ENCODE data around the gene AP1B1. TPM values are rescaled to one million over a fixed set of nuclear protein-coding genes. Genes with fewer than 3 reads are reported as not detected.
A peak's percentile ranks its signal among the peaks of the same experiment; 100 is the strongest.

The AP1B1 gene
- total RNA-seq, 1 experiment from 2014 or later: 65.6 TPM

DNA sequence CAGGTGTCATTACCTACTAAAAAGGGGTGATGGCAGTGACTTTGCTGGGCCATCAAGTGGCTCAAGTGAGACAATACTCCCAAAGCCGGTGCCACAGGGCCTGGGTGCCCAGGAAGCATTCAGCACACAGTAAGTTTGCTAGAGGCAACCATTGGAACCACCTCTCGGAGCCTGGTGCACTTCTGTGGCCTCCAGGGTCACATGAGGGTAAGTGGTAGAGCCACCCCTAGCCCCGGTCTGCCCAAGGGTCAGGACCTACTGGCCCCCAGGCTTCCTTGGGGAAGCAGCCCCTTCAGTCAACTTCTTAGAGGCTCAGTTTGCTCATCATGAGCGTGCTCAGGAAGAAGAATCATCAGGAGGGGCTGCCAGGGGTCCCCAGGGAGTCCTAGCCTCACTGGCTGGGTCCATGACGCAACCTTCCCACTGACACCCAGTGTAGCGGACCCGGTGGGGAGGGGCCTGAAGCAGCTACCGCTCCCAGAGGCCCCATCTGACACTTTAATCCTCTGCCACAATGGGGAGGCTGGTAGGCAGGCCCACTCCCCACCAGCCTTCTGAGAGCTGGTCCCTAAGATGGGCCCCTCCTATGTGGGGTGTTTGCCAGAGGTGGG, 55.4 kb downstream of the AP1B1 start:
- DNase-seq (ENCODE audit: low read depth): no peak

DNA sequence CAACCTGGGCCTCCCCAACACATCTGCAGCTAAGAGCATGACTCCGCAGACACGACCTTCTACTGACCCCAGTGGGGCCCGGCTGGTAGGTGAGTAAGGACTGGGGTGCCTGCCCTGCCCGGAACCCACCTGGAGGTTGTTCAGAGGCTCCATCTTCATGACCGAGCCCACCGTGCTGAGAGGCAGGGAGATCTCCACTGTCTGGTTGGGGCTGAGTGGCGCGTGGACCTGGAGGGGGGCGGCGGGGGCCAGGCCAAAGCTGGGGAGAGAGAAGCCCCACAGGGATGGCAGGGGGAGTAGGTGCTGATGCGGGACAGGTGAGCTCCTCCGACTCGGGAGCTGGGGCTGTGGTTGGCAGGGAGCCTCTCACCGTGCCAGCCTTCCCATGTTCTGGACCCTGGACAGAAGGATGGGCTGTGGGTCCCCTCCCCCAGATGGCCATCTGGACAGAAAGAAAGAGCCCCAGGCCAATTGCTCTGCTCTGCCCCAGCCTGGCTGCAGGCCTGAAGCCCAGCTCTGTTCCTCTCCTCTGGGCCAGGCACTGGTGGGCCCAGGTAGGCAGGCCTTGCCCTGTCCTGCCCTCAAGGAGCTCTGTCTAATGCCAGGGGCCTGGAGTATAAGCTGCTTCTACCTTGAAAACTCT, 56.6 kb downstream of the AP1B1 start:
- no peak for DNase-seq (ENCODE audit: low read depth)

DNA sequence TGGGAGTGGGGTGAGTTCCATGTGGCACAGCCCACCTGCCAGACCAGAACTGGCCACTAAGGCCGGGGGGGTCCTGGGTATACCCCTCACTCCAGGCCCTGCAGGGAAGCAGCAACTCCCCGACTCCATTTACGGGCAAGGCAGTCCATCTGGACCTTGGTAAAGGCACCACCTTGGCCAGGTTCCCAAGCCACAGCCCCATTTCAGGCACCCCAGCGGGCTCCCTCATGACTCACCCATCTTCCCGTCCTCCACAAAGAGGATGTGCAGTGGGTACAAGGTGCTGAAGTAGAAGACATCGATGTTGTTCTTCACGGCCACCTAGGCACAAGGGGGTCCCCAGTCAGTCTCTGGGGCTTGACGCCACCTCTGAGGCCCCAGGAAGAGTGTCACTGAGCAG, 57.2 kb downstream of the AP1B1 start:
- DNase-seq (ENCODE audit: low read depth): peak; percentile 59

DNA sequence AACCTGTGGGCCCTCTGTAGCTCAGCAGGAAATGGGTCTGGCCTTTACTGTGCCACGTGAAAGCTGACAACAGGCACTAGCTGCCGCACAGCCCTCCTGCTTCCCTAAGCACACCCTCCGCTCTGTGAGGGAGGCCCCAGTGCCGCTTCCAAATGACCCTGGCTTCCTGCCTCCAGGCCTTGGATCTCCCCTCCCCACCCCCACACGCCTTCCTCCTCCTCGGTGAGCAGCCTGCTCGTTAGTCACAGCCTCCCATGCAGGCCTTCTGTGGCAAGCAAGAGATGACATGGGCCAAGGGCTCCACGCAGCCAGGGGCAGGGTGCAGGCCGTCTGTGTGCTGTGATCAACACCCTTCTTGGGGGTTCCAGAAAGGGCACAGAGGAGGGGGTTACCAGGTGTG, 57.6 kb downstream of the AP1B1 start:
- DNase-seq (ENCODE audit: low read depth): peak; percentile 68

DNA sequence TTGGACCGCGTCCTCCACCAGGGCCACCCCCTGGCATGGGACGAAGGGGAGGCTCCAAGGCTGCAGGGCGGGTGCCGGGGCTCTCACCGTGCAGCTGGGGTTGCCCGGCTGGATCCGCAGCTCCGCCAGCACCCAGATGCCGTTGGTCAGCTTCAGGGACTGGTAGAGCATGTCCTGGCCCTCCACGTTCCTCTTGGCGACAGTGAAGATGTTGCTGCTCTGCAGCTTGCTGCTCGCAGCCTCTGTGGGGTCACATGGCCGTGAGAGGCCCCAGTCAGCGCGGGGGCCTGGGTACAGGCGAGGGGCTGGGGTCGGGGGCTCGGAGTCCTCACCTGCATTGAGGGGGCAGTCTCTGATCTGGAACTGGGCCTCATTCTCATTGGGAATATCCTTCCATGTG, 58.1 kb downstream of the AP1B1 start:
- no peak for DNase-seq (ENCODE audit: low read depth)

DNA sequence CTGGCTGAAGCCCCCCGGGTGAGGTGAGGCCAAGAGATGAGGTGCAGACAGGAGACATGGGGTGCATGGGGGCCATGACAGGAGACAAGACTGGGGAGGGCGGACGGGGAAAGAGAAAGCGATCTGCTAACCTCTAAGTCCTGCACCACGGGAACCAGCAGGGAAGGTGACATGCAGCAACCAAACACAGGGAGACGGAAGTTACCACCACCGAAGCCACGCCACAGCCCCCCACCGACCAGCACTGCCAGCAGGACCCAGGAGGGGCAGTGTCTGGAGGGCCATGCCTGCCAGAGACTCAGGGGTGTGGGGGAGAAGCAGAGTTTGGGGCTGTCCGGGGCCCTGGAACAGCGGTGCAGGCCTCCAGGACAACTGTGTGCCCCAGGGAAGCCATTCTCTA, 58.8 kb downstream of the AP1B1 start:
- DNase-seq (ENCODE audit: low read depth): no peak

DNA sequence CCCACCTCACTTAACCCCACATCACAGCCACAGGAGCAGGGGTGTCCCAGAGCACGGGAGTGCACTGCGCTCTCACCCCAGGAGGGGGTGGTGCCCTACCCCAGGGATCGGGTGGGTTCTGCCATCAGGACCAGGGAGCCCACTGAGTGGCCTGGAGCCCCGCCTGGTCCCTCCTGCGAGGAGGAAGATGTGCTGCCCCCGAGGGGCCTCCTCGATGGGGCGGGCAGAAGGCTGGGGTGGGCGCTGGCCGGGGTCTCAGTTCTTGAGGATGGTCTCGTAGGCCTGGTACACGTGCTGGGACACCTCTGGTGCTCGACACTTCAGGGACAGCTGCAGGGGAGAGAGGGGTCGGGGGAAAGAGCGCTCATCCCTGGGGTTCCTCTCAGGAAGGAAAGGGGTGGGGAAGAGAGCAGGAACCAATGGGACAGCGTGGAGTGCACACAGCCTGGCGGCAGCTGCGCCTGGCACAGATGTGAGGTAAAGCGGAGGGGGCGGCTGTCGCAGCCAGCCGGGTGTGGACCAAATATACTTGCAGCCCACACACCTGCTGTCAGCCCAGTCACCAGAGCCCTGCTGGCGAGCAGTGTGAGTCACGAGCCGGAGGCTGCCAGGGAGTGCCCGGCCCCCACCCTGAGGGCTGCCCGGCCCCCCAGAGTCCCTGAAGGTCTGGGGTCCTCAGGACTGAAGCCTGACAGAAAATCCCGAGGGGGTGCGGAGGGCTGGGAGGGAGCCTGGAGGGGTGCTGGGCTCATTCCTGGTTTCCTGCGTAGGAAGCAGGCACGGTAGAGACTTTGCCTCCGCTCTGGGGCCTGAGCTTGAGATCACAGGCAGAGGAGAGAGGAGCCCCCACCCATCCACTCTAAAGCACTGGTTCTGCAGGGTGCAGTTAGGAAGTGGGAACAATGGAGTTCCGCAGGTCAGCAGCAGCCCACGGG, 59.5 kb downstream of the AP1B1 start:
- no peak for DNase-seq (ENCODE audit: low read depth)

DNA sequence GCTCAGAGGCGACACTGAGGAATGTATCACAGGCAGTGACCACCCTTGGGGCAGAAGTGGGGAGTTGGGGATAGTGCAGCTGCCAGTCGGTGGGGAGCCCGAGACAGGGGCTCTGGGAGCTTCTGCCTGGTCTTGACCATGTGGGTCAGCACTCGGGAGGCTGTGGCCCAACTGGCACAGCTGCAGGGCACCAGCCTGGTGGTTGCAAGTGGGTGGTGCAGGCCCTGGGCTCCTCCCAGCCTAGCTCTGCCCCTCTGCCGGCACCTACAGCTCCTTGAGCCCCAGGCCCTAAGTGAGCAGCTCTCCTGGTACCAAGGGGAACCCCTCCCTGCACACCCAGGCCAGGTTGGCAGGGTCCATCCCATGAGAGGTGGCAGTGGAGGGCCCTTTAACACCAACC, 60.3 kb downstream of the AP1B1 start:
- no peak for DNase-seq (ENCODE audit: low read depth)

DNA sequence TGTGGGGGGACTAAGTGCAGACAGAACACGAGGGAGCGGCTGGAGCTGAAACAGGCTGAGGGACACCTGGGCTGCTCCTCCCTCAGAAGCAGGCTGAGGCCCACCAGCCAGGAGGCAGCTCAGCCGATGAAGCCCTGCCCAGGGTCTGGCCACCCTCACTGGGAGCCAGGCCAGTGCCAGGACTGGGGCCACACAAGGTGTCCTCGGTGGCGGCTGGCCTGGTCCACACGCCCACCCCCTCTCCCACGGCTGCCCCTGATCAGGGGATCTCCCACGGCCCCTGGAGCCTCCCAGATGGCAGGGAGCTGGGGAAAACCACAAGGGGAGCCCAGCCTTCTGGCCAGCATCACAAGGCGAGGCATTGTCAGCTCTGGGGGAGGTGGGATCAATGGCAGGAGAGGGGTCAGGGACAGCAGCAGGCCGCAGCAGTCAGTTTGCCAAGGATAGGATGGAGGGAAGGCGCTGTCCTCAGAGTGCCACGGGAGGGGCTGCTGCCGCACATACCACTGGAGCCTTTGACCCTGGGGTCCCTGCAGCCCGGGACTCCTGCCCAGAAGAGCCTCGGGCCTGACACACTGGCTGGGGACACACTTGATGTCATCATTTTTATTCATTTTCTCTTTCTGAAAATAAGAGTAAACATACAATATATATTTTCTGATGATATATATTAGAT, 61.1 kb downstream of the AP1B1 start:
- no peak for DNase-seq (ENCODE audit: low read depth)

DNA sequence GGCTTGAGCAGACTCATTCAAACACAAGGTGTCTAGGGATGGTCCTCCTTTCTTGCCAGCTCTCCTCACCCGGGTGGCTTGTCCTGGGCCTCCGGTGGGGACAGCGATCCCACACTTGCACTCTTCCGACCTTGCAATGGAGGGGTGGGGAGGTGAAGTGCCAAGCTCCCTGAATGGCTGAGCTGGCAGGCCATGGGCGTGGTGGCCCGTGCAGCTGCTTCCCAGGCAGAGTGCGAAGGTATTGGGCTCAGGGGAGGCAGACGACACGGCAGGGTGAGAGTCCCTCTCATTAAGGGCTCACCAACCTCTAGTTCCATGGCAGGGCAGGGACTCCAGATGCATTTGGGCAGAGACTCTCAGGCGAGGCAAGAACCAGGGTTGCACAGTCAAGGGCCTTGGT, 61.9 kb downstream of the AP1B1 start:
- DNase-seq (ENCODE audit: low read depth): no peak

DNA sequence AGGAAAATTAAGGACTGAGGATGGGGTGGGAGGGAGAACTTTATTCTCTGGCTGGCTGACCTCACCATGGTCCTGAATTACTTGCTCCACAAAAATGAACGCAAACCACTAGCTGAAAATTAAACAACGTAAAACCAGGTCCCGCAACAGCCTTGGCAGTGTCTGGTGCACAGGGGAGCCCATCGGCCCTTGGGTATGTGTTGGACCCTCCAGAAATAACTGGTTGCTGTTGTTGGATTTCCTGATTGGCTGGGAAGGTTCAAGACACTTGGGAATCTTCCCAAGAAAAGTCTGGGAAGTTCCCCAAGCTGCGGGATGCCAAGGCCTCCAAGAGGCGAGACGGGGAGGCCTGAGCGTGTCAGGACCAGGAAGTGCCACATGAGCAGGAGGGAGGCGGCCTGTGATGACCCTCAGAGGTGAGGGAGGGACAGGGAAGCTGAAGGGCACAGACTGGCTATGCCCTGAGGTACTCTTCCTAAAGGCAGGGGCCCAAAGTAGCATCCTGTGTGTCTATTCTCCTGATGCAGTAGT, 62.5 kb downstream of the AP1B1 start:
- no peak for DNase-seq (ENCODE audit: low read depth)

DNA sequence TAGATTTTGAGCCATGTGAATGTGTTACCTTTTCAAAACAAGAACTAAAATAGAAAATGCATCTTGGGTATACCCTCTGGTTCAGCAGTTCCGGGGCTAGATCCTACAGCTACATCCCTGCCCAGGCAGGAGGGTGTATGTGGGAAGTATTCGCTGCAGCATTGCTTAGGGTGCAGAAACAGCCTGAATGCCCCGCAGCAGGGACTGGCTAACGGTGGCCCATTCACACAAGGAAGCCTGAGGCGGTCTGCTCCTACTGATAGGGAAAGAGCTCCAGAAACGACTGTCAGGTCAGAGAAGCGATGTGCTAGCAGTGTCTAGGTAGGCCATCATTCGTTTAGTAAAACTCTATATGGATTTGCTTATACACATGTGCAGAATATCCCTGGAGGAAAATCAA, 63.0 kb downstream of the AP1B1 start:
- no peak for DNase-seq (ENCODE audit: low read depth)

DNA sequence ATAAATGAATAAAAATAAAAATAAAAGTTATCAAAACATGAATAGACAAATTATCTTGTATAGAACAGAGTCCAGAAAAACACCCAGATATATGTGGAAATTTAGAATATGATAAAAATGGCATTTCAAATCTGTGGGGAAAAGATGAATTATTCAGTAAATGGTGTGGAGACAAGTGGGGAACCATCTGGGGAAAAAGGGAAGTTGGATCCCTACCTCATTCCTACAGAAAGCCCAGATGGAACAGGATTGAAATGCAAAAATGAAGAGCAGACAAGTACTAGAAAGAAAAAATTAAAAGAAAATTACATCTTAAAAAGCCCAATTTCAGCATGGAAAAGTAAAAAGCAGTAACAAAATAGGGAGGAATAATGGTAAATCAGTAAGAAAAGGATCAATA, 64.7 kb downstream of the AP1B1 start:
- DNase-seq (ENCODE audit: low read depth): no peak

DNA sequence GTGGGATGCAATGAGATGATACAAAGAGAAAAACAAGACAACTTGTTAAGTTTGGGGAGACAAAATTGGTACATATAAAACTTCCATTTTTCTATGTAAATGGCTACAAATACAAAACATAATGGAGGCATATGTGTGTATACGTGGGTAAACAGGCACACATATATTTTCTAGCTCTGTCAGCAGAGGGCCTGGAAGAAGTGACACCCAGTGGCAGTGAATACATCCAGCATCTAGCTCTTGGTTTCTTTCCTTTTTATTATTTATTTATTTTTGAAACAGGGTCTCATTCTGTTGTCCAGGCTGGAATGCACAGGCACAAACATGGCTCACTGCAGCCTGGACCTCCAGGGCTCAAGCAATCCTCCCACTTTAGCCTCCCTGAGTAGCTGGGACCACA, 67.8 kb downstream of the AP1B1 start:
- no peak for DNase-seq (ENCODE audit: low read depth)

DNA sequence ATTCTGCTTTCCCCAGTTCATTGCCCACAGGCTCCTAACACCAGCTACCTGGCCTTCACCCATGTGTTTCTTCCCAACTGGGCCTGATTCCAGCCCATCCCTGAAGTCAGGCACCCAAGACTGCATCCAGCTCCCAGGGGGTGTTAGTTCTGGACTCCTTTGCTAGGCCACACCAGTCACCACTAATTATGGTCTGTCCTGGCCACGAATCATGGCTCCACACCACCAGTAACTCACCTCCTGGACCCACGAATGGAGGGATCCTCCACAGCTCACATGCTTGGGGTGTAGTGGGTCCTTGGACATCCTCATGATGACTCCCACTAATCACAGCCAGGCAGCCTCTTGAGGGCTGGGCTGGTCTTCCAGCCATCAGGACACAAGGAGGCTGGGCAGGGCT, 69.3 kb downstream of the AP1B1 start:
- DNase-seq (ENCODE audit: low read depth): no peak

DNA sequence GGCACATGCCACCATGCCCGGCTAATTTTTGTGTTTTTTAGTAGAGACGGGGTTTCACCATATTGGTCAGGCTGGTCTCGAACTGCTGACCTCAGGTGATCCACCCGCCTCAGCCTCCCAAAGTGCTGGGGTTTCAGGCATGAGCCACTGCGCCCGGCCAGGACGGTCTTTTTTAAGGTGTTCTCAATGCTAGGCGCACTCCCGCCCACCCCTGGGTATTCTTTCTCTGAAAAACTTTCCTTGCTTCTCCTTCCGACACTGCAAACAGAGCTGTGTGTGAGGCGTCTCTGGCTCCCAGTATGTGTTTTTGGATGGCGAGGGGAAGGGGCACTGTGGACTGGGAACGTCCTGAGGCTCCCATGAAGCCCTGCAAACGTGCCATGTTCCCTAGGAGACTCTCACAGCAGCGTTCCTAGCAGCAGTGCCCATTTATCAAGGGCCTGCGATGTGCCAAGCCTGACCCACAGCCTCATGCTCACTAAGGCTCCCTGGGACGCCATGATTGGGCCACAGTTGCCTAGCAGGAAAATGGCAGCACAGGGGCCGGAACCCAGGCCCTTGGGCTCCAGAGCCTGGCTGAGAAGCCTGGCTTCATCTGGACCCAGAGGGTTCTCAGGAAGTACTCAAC, 70.4 kb downstream of the AP1B1 start:
- no peak for DNase-seq (ENCODE audit: low read depth)

DNA sequence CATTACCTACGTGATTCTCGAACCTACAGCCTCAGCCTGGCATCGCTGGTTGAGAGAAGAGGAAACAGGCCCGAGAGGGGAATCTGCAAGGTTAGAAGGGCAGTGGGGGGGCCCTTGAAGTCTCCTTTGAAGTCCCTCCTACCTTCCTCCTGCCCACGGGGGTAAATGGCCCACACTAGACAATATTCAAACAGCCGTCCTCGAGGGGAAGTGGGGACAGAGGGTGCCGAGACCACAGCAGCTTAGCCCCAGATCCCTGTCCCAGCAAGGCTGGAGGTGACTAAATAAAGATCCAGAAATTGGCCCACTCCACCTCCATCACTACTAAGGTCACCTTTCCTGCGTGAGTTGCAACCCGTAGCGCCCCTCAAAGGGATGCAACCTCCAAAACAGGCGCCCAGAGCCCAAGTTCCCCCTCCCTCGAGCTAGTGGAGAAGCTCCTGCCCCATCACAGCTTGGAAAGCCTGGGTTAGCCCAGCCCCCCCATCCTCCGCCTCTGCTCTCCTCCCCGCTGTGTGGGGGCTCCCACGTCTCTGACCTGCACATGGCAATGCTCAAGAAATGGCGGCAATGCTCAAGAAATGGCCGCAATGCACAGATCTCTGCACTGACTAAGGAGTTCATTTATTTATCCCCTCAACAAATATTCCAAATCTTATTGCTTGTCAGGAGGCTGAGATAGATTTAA, 72.1 kb downstream of the AP1B1 start:
- DNase-seq (ENCODE audit: low read depth): no peak

DNA sequence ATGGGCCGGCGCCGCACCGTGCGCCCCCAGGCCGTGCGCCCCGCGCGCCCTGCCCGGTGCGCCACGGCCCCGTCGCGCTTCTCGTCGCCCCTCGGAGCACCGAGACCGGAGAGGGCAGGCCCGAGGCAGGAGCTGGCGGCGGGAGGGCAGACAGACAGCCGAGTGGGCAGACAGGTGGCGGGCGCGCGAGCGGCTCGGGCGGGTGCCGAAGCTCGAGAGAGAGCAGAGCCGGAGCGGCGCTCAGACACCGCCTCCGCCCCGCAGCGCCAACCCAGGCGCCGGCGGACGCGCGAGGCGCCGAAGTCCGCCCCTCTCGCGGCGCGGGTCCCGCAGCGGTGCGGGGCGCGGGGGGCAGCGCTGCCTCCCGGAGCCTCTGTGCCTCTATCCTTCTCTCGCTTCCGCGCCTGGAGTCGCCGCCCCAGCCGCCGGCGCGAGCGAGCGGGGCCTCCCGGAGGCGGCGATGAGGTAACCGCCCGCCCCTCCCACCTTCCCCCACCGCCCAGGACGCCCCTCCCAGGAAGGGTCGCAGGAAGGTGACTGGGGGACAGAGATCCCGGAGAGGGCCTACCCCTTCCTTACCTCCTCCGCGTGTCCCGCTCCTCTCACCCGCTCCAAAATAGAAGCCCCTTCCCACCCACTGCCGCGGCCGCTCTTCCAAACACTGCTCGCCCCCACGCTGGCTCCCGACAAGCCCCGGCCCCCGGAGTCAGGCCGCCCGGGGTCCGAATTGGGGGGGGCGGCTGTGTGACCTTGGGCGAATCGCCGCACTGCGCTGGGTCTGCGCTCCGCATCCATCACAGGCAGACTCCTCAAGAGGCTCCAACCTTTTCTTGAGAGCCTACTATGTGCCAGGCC, 72.9 kb downstream of the AP1B1 start, which contains the start of gene RASL10A:
TSS of gene RASL10A (minus strand) at position 412 of the 855 bp plus-strand sequence. CDS start 451 bp downstream, outside the sequence.
- no peak for DNase-seq (ENCODE audit: low read depth)

DNA sequence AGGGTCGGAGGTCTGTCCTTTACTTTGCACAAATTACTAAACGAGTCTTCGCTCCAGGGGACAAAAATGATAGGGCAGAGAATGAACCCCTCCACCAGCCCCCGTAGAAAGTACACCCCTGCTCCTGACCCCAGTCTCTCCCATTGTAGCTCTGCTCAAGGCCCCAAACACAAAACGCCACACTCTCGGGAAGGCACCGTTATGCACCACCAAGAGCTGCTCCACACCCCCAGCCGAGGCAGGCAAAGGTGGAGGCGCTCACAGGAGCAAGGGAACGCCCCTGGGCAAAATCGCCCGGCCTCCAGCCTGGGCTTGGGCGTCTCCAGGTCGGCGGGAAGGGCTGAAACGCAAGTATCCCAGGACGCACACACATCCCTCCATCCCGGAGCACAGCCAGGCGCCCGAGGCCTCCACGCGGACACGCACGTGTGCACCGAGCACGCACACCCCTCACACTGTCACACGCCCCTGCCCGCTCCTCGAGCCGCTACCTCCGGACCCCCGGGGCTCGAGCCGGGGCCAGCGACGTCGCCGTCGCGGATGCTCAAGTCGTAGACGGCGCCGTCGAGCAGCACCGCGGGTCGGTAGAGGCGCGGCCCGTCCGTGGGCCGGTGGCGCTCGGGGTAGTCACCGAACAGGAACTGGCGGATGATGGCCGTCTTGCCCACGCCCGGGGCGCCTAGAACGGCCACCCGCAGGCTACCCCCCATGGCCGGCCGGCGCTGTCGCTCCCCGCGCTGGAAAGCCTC, 73.7 kb downstream of the AP1B1 start:
- peak; percentile 48 for DNase-seq (ENCODE audit: low read depth)
